Endodermal cell (in vitro differentiated cells): ENCODE data around the gene DHRS7C. TPM values are rescaled to one million over a fixed set of nuclear protein-coding genes. Genes with fewer than 3 reads are reported as not detected.
A peak's percentile ranks its signal among the peaks of the same experiment; 100 is the strongest.

ENCODE experiments used
- DNase-seq: peaks from one replicate; pipeline ENCODE4 v3.0.0-alpha.2; 2017
- H3K27ac ChIP-seq: 2 replicates; pipeline ENCODE4 v1.5.1; 2013; ENCODE audit warnings: mild to moderate bottlenecking, low read depth, low read length, moderate library complexity
- H3K27me3 ChIP-seq: 2 replicates; pipeline ENCODE4 v1.6.1; 2013; ENCODE audit warnings: mild to moderate bottlenecking, low read length, moderate library complexity; ENCODE audit not compliant: insufficient read depth, control insufficient read depth, poor library complexity, severe bottlenecking
- H3K36me3 ChIP-seq: 2 replicates; pipeline ENCODE4 v1.7.0; 2013; ENCODE audit warnings: mild to moderate bottlenecking, low read length, moderate library complexity; ENCODE audit not compliant: control insufficient read depth, insufficient read depth
- H3K4me1 ChIP-seq: one replicate; pipeline ENCODE4 v1.7.0; 2013; ENCODE audit warnings: low read length; ENCODE audit not compliant: control insufficient read depth, insufficient read depth
- H3K4me3 ChIP-seq: 2 replicates; pipeline ENCODE4 v1.5.1; 2013; ENCODE audit warnings: mild to moderate bottlenecking, low read length, moderate library complexity
- H3K9ac ChIP-seq: 2 replicates; pipeline ENCODE4 v1.6.1; 2013; ENCODE audit warnings: mild to moderate bottlenecking, low read length, moderate library complexity; ENCODE audit not compliant: poor library complexity, severe bottlenecking; ENCODE audit errors: extremely low read depth
- H3K9me3 ChIP-seq: 2 replicates; pipeline ENCODE4 v1.6.1; 2013; ENCODE audit warnings: mild to moderate bottlenecking, low read length, moderate library complexity; ENCODE audit not compliant: control insufficient read depth
- H3K27ac Mint-ChIP-seq: 2 replicates; pipeline ENCODE4 v1.8.0; 2020; ENCODE audit warnings: mixed read lengths
- H3K27me3 Mint-ChIP-seq: 2 replicates; pipeline ENCODE4 v1.8.0; 2021; ENCODE audit warnings: mild to moderate bottlenecking, mixed read lengths; ENCODE audit not compliant: insufficient read depth
- H3K36me3 Mint-ChIP-seq: 2 replicates; pipeline ENCODE4 v1.8.0; 2020; ENCODE audit warnings: low read depth, mixed read lengths
- H3K4me1 Mint-ChIP-seq: 2 replicates; pipeline ENCODE4 v1.8.0; 2020; ENCODE audit warnings: mixed read lengths
- H3K4me3 Mint-ChIP-seq: 2 replicates; pipeline ENCODE4 v1.8.0; 2020; ENCODE audit warnings: mild to moderate bottlenecking, moderate library complexity, mixed read lengths
- H3K9me3 Mint-ChIP-seq: 2 replicates; pipeline ENCODE4 v1.8.0; 2020; ENCODE audit warnings: mild to moderate bottlenecking, mixed read lengths
- CTCF ChIP-seq: fragments of 200-600 bp; sonication (generic); conservative IDR thresholded peaks from 2 replicates; pipeline ENCODE4 v1.5.0; 2021; ENCODE audit warnings: antibody characterized with exemption, mild to moderate bottlenecking
- WGBS, 2 experiments: methylation state at CpG; one replicate each; pipeline versions ENCODE4 v1.1.5 to v1.1.7; 2013; ENCODE audit warnings: missing lambda C conversion rate in 2 of 2, mixed read lengths in 1 of 2; ENCODE audit not compliant: insufficient coverage in 1 of 2, insufficient read length in 1 of 2; 5-methylcytosine and 5-hydroxymethylcytosine counted together
- total RNA-seq, 2 donors: library from RNA; stranded (reverse); fragmentation: NEBNext Ultra II Directional in 1 of 2; extraction: Animal tissue kit (Norgen Biotek cat#: 25700) in 1 of 2; gene quantifications; 2 replicates in 1 of 2; 3 replicates in 1 of 2; pipeline ENCODE4 v1.2.1, GENCODE V29; 2021

The DHRS7C gene
- total RNA-seq, 2 donors from 2014 or later, result not detected

DNA sequence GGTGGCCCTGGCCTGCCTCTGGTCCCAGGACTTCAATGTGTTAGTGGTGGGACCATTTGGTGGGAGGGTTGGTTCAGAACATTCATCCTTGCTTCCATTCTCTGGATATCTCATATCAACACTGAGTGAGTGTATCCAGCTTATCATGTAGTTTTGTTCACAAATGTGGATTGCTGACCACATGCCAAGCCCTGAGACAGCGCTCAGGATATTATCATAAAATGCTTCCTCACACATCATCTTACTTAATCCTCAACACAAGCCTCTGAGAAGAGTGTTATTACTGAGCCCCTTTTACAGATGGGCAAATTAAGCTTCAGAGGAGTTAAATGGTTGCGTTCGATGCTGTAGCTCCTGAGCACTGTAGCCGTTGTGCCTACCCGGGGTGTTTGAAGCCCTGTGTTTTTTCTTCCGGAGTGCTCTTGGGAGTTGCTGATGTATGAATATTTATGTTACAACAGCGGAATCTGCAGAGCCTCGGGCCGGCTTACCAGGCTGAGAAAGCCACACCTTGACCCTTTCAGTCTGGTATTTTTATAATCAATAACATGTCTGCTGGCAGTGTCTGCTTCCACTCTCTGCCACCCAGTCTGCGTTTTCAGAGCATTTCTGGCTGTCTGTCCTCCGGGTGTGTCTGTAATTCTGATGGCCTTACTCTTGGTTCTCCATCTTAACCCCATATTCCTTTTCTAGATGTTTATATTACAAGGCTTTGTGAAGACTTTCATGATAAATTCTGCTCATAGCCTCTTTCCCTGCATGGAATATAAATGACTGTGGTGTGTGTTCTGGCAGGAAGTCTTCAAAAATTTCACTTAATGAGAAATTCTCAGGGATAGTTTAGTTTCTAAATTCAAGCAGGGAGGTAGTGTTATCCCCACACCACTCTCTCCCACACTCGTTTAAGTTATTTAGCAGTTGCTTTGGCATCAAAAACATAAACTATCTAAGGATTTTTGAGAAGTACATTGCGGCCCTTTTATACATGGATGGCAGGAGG is 37.2 kb upstream of the DHRS7C start:
- Mint-ChIP-seq H3K36me3 (no peaks in the 10 kb centered on the region), H3K27me3 (peaks cover 11% of the 10 kb centered on the region), H3K9me3 (no peaks in the 10 kb centered on the region), H3K4me1 (no peaks in the 10 kb centered on the region), H3K27ac (no peak overlapping the region), H3K4me3 (no peak overlapping the region)
- TF ChIP-seq CTCF, result no peak
- Histone ChIP-seq H3K4me1 (no peaks in the 10 kb centered on the region), H3K4me3 (no peak overlapping the region), H3K36me3 (no peaks in the 10 kb centered on the region), H3K27me3 (no peaks in the 10 kb centered on the region), H3K9me3 (peaks cover 1% of the 10 kb centered on the region), H3K9ac (no peak overlapping the region), H3K27ac (no peak overlapping the region)
- WGBS, 2 experiments, result 92 to 94% methylated on average over 10 to 13 of the region's 13 CpGs
- DNase-seq, result peak; percentile 19

DNA sequence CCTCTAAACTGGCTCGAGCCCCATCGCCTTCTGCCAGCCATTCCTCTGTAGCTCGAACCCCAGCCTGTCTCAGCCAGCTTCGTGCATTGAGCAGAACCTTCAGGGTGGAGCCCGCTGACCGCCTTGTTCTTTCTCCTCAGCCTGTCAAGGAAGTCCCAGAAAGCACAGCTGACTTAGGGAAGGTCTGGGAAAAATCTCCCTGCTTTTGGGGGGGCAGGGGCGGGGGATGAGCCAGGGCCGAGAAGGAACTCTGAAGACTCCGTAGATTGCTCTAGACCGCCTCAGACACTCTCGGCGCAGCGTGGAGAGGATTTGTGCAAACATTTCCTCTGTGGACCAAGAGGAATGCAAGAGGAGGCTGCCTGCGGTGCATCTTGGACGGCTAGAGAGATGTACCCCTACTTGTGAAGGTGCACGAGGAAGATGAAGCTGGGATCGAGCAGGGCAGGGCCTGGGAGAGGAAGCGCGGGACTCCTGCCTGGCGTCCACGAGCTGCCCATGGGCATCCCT is 34.3 kb upstream of the DHRS7C start, which contains the start of gene GLP2R:
GLP2R (plus strand) TSS at position 284 of the 510 bp plus-strand sequence; CDS start at position 424, 140 bp downstream.
- H3K4me1 ChIP-seq, result no peaks in the 10 kb centered on the region
- no peak within 1 kb of the TSS for H3K4me3 ChIP-seq
- Mint-ChIP-seq H3K36me3 (no peaks in the 10 kb centered on the region), H3K27me3 (peaks cover 15% of the 10 kb centered on the region), H3K9me3 (no peaks in the 10 kb centered on the region), H3K4me3 (no peak within 1 kb of the TSS), H3K27ac (no peak within 1 kb of the TSS), H3K4me1 (no peaks in the 10 kb centered on the region)
- no peaks in the 10 kb centered on the region for H3K27me3 ChIP-seq
- H3K36me3 ChIP-seq, result no peaks in the 10 kb centered on the region
- H3K9me3 ChIP-seq, result no peaks in the 10 kb centered on the region
- no peak for DNase-seq
- 88 to 94% methylated on average over 9 to 21 of the region's 21 CpGs for WGBS, 2 experiments
- H3K9ac ChIP-seq, result no peak within 1 kb of the TSS
- no peak within 1 kb of the TSS for H3K27ac ChIP-seq
- no peak for TF ChIP-seq CTCF

DNA sequence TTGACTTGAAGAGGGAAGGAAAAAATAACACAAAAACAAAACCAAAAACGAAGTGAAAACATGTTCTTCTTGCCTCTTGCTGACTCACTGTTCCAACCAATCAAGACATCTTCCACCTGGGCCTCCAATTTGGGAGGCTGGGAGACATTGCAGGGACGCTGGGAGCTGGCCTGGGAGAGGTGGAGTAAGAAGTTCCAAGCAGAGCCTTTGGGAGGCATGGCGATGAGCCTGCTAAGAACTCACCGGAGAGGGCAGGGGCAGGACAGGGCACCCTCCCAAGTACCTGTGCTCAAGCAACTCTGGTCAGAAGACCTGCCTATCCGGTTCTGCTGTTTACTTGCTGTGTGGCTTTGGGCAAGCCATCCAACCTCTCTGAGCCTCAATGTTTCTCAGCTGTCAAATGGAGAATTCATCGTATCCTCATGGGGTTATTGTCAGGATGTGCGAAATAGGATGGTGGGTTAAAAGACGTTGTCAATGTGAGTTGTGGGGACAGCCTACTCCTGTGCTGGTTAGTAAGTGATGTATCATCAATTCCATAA is 33.5 kb upstream of the DHRS7C start:
- Histone ChIP-seq H3K4me1 (no peaks in the 10 kb centered on the region), H3K9me3 (no peaks in the 10 kb centered on the region)
- WGBS, 2 experiments, result 88% methylated on average over 5 to 7 of the region's 8 CpGs

More for the DNA sequence above, 33.5 kb upstream of the DHRS7C start:
- no peaks in the 10 kb centered on the region for H3K36me3 ChIP-seq
- TF ChIP-seq CTCF, result no peak
- H3K4me3 ChIP-seq, result no peak overlapping the region
- DNase-seq, result no peak
- Mint-ChIP-seq H3K27ac (no peak overlapping the region), H3K27me3 (peaks cover 15% of the 10 kb centered on the region), H3K4me3 (no peak overlapping the region), H3K9me3 (no peaks in the 10 kb centered on the region), H3K36me3 (no peaks in the 10 kb centered on the region), H3K4me1 (no peaks in the 10 kb centered on the region)
- no peak overlapping the region for H3K27ac ChIP-seq
- H3K9ac ChIP-seq, result no peak overlapping the region
- H3K27me3 ChIP-seq, result no peaks in the 10 kb centered on the region
